GM20000 (cell line): ENCODE data around the gene DGKI.

Experiments
- DNase-seq: peaks from one replicate; pipeline ENCODE4 v3.0.0; 2012; ENCODE audit warnings: low spot score
- CTCF ChIP-seq: IDR thresholded peaks from 2 replicates; pipeline ENCODE4 v1.5.1; 2012; ENCODE audit warnings: mild to moderate bottlenecking, control low read depth; ENCODE audit errors: extremely low read depth, missing control alignments

Gene DGKI

DNA sequence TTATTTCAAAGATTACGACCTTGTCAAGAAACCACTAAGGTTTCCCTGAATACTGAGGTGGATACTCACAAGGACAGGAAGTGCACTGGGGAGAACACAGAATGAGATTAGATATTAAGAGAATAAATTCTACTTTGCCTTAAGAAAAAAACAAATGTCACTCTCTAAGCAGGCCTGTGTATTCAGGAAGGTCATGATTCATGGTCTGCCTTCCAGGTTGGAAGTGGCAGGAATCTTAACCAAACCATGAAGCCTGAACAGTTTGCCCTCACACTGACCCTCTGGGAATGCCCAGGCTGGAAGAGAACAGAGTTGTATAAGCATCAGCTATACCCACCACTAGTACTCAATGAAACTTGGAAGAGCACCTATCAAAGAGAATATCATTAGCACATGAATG, 227.6 kb downstream of the DGKI start:
- no peak for DNase-seq
- no peak for TF ChIP-seq CTCF

- no peak for TF ChIP-seq CTCF
- DNase-seq: no peak
Measured at GRCh38 chr7:137618748-137619147, 228.0 kb downstream of the DGKI start.

- DNase-seq: no peak
- TF ChIP-seq CTCF: no peak
Measured at GRCh38 chr7:137613006-137613525, 233.7 kb downstream of the DGKI start.

GRCh38 chr7:137611606-137612005, 235.2 kb downstream of the DGKI start:
- no peak for DNase-seq
- TF ChIP-seq CTCF: no peak

DNA sequence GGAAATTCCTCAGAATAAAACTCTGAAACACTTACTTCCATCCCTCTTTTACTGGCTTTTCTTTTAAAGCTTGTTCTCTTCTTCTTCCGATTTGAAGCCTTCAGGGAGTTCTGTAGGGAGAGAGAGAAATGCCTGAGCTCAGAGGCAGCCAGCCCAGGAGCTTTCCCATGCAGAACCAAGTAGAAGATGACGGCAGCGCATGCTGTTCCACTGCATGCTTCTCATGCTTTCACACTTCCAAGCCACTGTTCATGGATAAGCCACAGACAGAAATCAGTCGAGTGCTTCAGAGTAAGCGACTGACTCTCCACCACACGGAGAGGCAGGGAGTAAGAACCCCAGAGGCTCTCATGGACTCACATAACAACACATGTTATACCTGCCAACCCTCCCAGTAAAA, 237.3 kb downstream of the DGKI start:
- DNase-seq: no peak
- no peak for TF ChIP-seq CTCF

GRCh38 chr7:137606061-137606674, 240.6 kb downstream of the DGKI start:
- no peak for TF ChIP-seq CTCF
- no peak for DNase-seq

DNA sequence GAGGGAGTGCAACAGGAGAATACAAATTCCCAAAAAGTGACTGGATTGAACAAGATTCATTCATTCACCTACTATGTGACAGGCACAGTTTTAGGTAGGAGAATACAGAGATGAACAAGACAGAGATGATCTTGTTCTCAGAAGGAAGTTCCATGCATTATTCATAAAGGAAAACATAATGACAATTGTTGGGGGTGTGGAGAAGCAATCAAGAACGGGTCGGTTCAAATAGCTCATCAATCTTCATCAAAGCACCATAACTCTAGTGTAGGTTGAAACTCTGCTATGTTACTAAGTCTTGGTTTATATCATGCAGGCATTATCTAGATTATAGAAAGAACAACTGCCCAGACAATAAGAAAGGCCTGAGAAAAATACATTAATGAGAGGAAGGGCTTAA, 243.7 kb downstream of the DGKI start:
- no peak for DNase-seq
- TF ChIP-seq CTCF: no peak
